Retinal pigment epithelial cell (primary cell): ENCODE measurements around the gene CAMLG.
A peak's percentile ranks its signal among the peaks of the same experiment; 100 is the strongest.
"Not testable (repeated sequence)": the region's sequence is repeated elsewhere in the genome, so short reads cannot be mapped to it uniquely, and the experiment has no call there.

Experiments used
- DNase-seq: peaks from one replicate; pipeline ENCODE4 v3.0.0-alpha.2; 2010; ENCODE audit warnings: low read depth
- H3K4me3 ChIP-seq: 2 replicates; pipeline ENCODE4 v1.5.1; 2011; ENCODE audit warnings: mild to moderate bottlenecking, low read length, control low read depth, moderate library complexity
- CTCF ChIP-seq: conservative IDR thresholded peaks from 2 replicates; pipeline ENCODE4 v1.5.1; 2011; ENCODE audit warnings: low read depth, low read length, control low read depth, inconsistent platforms

The CAMLG gene

GRCh38 chr5:134758176-134758503 lies 19.8 kb downstream of the CAMLG start:
- no peak for DNase-seq
- peak overlapping the region; percentile 97 for H3K4me3 ChIP-seq
- no peak for TF ChIP-seq CTCF

GRCh38 chr5:134758504-134759341 lies 20.4 kb downstream of the CAMLG start, which contains the start of gene DDX46:
DDX46 (plus strand) TSS chr5:134758779; CDS start chr5:134758939, 160 bp downstream.
- peak within 1 kb of the TSS; percentile 97 for H3K4me3 ChIP-seq
- peak; percentile 69 for DNase-seq
- TF ChIP-seq CTCF = peak; percentile 71

DNA sequence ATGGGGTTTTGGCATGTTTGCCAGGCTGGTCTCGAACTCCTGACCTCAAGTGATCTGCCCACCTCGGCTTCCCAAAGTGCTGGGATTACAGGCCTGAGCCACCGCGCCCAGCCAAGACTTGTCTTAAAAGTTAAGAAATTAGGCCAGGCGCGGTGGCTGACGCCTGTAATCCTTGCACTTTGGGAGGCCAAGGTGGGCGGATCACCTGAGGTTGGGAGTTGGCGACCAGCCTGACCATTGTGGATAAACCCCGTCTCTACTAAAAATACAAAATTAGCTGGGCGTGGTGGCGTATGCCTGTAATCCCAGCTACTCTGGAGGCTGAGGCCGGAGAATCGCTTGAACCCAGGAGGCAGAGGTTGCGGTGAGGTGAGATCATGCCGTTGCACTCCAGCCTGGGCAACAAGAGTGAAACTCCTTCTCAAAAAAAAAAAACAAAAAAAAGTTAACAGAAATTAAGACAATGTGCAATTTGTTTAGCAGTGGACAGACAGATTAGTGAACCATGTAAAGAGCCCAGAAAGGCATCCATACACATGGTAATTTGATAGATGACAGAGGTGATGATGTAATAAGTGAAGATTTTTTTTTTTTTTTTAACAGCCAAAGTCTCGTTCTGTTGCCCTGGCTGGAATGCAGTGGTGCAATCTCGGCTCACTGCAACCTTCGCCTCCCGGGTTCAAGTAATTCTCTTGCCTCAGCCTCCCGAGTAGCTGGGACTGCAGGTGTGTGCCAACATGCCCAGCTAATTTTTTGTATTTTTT lies 29.4 kb downstream of the CAMLG start:
- not testable (repeated sequence) for H3K4me3 ChIP-seq, DNase-seq

DNA sequence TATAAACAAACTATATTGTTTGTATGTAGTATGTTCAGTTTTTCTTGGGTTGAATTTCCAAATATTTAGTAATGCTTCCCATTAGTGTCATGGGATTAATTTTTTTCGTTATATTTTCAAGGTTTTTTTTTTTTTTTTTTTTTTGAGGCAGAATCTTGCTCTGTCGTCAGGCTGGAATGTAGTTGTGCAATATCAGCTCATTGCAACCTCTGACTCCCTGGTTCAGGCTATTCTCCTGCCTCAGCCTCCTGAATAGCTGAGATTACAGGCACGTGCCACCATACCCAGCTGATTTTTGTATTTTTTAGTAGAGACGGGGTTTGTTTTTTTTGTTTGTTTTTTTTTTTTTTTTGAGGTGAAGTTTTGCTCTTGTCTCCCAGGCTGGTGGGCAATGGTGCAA lies 30.9 kb downstream of the CAMLG start:
- no peak overlapping the region for H3K4me3 ChIP-seq
- no peak for TF ChIP-seq CTCF
- DNase-seq = no peak

- no peak for DNase-seq
- no peak for TF ChIP-seq CTCF
Measured at GRCh38 chr5:134772461-134773125, 34.2 kb downstream of the CAMLG start.

GRCh38 chr5:134777366-134777765 lies 39.0 kb downstream of the CAMLG start:
- DNase-seq = no peak
- TF ChIP-seq CTCF = no peak
- no peak overlapping the region for H3K4me3 ChIP-seq

More at GRCh38 chr5:134772461-134773125, 34.2 kb downstream of the CAMLG start:
- H3K4me3 ChIP-seq = no peak overlapping the region

- no peak overlapping the region for H3K4me3 ChIP-seq
- peak; percentile 20 for TF ChIP-seq CTCF
- DNase-seq = no peak
Measured at GRCh38 chr5:134784241-134784920, 46.0 kb downstream of the CAMLG start.
